Mesenchymal stem cell (in vitro differentiated cells and primary cell): ENCODE measurements around the gene IRF4.

Experiments used
- DNase-seq: peaks from one replicate; pipeline ENCODE4 v3.0.0-alpha.2; 2013
- H2AFZ ChIP-seq: one replicate; pipeline ENCODE4 v1.6.1; 2013; ENCODE audit warnings: low read depth, mild to moderate bottlenecking, control low read depth, inconsistent platforms, low read length, moderate library complexity
- H2AK5ac ChIP-seq: 2 replicates; pipeline ENCODE4 v1.6.1; 2013; ENCODE audit warnings: low read length, moderate library complexity, mild to moderate bottlenecking, inconsistent platforms; ENCODE audit not compliant: severe bottlenecking
- H2BK120ac ChIP-seq: one replicate; pipeline ENCODE4 v1.6.1; 2013; ENCODE audit warnings: low read depth, mild to moderate bottlenecking, inconsistent platforms, low read length, moderate library complexity
- H2BK12ac ChIP-seq, 2 experiments: one replicate each; pipeline ENCODE4 v1.6.1; 2013; ENCODE audit warnings: inconsistent platforms in 2 of 2, low read length in 2 of 2, mild to moderate bottlenecking in 2 of 2, moderate library complexity in 2 of 2, control low read depth in 1 of 2
- H2BK15ac ChIP-seq: one replicate; pipeline ENCODE4 v1.6.1; 2013; ENCODE audit warnings: mild to moderate bottlenecking, low read depth, inconsistent platforms; ENCODE audit not compliant: poor library complexity, severe bottlenecking
- H2BK5ac ChIP-seq: 2 replicates; pipeline ENCODE4 v1.6.1; 2013; ENCODE audit warnings: low read depth, mild to moderate bottlenecking, low read length, control low read depth, inconsistent platforms; ENCODE audit not compliant: poor library complexity, severe bottlenecking
- H3K14ac ChIP-seq, 2 experiments: one replicate each; pipeline ENCODE4 v1.6.1; 2013; ENCODE audit warnings: inconsistent platforms in 2 of 2, low read length in 2 of 2, control low read depth in 1 of 2, mild to moderate bottlenecking in 1 of 2, moderate library complexity in 1 of 2
- H3K18ac ChIP-seq, 2 experiments: one replicate each; pipeline ENCODE4 v1.6.1; 2013; ENCODE audit warnings: inconsistent platforms in 2 of 2, low read length in 2 of 2, control low read depth in 1 of 2, low read depth in 1 of 2, mild to moderate bottlenecking in 1 of 2
- H3K23ac ChIP-seq, 2 experiments: one replicate each; pipeline ENCODE4 v1.6.1; 2013; ENCODE audit warnings: inconsistent platforms in 2 of 2, low read length in 2 of 2, mild to moderate bottlenecking in 2 of 2, moderate library complexity in 2 of 2, control low read depth in 1 of 2
- H3K27ac ChIP-seq: 2 replicates; pipeline ENCODE4 v1.5.1; 2013; ENCODE audit warnings: mild to moderate bottlenecking, moderate library complexity, low read length, control low read depth, inconsistent platforms; ENCODE audit not compliant: poor library complexity, severe bottlenecking
- H3K27me3 ChIP-seq, 2 experiments: 2 replicates each; pipeline versions ENCODE4 v1.6.1 to v1.7.0; 2013; ENCODE audit warnings: low read length in 2 of 2, mild to moderate bottlenecking in 2 of 2, moderate library complexity in 2 of 2, control low read depth in 1 of 2, inconsistent platforms in 1 of 2; ENCODE audit not compliant: control insufficient read depth in 1 of 2, insufficient read depth in 1 of 2
- H3K36me3 ChIP-seq, 2 experiments: 2 replicates each; pipeline versions ENCODE4 v1.6.1 to v1.7.0; 2013; ENCODE audit warnings: low read length in 2 of 2, control low read depth in 1 of 2, inconsistent platforms in 1 of 2, low read depth in 1 of 2, mild to moderate bottlenecking in 1 of 2; ENCODE audit not compliant: insufficient read depth in 2 of 2, control insufficient read depth in 1 of 2
- H3K4ac ChIP-seq, 2 experiments: one replicate each; pipeline ENCODE4 v1.6.1; 2013; ENCODE audit warnings: inconsistent platforms in 2 of 2, low read length in 2 of 2, mild to moderate bottlenecking in 2 of 2, moderate library complexity in 2 of 2, control low read depth in 1 of 2, low read depth in 1 of 2
- H3K4me1 ChIP-seq: 2 replicates; pipeline ENCODE4 v1.6.1; 2013; ENCODE audit warnings: low read depth, low read length, control low read depth; ENCODE audit not compliant: control insufficient read depth, insufficient read depth
- H3K4me2 ChIP-seq: 2 replicates; pipeline ENCODE4 v1.6.1; 2013; ENCODE audit warnings: low read length, mild to moderate bottlenecking, inconsistent platforms; ENCODE audit not compliant: poor library complexity, severe bottlenecking
- H3K4me3 ChIP-seq, 2 experiments: 2 replicates each; pipeline versions ENCODE4 v1.5.1 to v1.7.0; 2013; ENCODE audit warnings: low read length in 2 of 2, mild to moderate bottlenecking in 2 of 2, control low read depth in 1 of 2, low read depth in 1 of 2; ENCODE audit not compliant: insufficient read depth in 1 of 2
- H3K79me1 ChIP-seq: replicated peaks from 2 replicates; pipeline ENCODE4 v1.6.1; 2013; ENCODE audit warnings: mild to moderate bottlenecking, control low read depth, low read length, inconsistent platforms; ENCODE audit not compliant: poor library complexity, severe bottlenecking
- H3K9ac ChIP-seq: 2 replicates; pipeline ENCODE4 v1.7.0; 2013; ENCODE audit warnings: mild to moderate bottlenecking, low read length, moderate library complexity
- H3K9me3 ChIP-seq: 2 replicates; pipeline ENCODE4 v1.7.0; 2013; ENCODE audit warnings: mild to moderate bottlenecking, low read length; ENCODE audit not compliant: control insufficient read depth
- H4K8ac ChIP-seq: one replicate; pipeline ENCODE4 v1.6.1; 2013; ENCODE audit warnings: inconsistent platforms, mild to moderate bottlenecking, low read length, moderate library complexity
- H4K91ac ChIP-seq: one replicate; pipeline ENCODE4 v1.6.1; 2013; ENCODE audit warnings: mild to moderate bottlenecking, low read length, inconsistent platforms
- WGBS: methylation state at CpG from one replicate; pipeline ENCODE4 v1.1.7; 2013; ENCODE audit warnings: mixed read lengths; 5-methylcytosine and 5-hydroxymethylcytosine counted together

IRF4 gene

DNA sequence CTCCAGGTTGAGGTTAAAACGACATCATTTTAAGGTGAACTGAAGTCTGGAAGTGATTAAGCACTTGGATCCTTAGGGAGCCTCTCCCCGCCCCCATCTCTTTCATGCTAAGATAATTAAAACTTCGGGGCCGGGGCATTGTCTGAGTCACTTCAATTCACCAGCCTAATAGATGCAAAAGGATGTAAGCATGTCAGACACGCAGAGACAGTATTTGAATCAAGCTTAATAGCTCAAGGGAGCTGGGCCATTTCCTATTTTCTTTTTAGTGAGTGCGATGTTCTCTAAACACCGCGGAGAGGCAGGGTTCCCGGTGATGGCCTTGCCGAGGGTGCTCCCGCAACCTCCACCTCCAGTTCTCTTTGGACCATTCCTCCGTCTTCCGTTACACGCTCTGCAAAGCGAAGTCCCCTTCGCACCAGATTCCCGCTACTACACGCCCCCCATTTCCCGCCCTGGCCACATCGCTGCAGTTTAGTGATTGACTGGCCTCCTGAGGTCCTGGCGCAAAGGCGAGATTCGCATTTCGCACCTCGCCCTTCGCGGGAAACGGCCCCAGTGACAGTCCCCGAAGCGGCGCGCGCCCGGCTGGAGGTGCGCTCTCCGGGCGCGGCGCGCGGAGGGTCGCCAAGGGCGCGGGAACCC is 516 bp upstream of the IRF4 start:
- Histone ChIP-seq H2BK5ac (no peak overlapping the region), H3K27ac (no peak overlapping the region), H2AK5ac (no peak overlapping the region), H3K9me3 (no peaks in the 10 kb centered on the region), H4K91ac (no peak overlapping the region), H3K4me2 (peak overlapping the region; percentile 66), H3K9ac (peak overlapping the region; percentile 42), H2BK12ac (no peak overlapping the region), H3K23ac (peak overlapping the region in 1 of 2 experiments; percentile 56), H3K4me1 (peaks cover 26% of the 10 kb centered on the region), H3K4ac (no peak overlapping the region), H3K18ac (no peak overlapping the region), H2BK15ac (peak overlapping the region; percentile 36), H4K8ac (no peak overlapping the region), H3K14ac (no peak overlapping the region), H2AFZ (no peak overlapping the region), H2BK120ac (no peak overlapping the region), H3K4me3 (peak overlapping the region; percentile 35 to 77), H3K79me1 (no peaks in the 10 kb centered on the region), H3K27me3 (peaks cover 51 to 86% of the 10 kb centered on the region in 2 experiments), H3K36me3 (peaks cover 0 to 7% of the 10 kb centered on the region in 2 experiments)
- no peak for DNase-seq
- WGBS, result 3% methylated on average over 37 of the region's 44 CpGs

DNA sequence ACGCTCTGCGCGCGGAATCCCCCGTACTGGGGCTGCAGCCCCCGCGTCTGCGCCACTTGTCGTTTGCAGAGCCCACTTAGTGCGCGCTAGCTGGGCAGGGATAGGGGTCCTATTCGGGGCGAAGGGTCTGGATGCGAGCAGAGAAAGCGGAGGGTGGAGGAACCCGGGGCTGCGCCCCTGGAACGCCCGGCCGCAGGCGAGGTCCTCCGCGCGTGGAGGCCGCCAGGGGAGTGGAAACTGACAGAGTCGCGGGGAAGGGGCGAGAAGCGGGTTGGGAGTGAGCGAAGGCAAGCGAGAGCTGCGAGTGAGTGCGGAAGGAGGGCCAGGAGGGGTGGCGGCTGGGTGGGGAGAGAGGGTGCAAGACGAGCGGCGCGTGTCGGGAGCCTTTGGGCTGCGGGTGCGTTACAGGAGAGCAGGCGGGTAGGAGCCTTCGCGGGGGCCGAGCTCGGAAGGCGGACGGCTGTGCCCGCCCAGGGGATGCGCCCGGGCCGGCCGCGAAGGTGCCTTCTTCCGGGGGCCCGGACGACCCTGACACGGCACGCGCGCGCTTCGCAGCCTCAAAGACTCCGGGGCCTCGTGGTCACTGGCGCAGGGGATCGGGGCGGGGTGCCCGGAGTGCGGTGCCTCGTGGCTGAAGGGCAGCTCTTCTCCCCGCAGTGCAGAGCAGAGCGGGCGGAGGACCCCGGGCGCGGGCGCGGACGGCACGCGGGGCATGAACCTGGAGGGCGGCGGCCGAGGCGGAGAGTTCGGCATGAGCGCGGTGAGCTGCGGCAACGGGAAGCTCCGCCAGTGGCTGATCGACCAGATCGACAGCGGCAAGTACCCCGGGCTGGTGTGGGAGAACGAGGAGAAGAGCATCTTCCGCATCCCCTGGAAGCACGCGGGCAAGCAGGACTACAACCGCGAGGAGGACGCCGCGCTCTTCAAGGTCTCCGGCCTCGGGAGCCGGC is 1.2 kb downstream of the IRF4 start:
- Histone ChIP-seq H3K79me1 (no peaks in the 10 kb centered on the region), H3K4me2 (peak overlapping the region; percentile 66), H3K4ac (no peak overlapping the region), H4K91ac (no peak overlapping the region), H3K4me3 (peak overlapping the region; percentile 37 to 73), H2AFZ (no peak overlapping the region), H2BK12ac (no peak overlapping the region), H3K23ac (no peak overlapping the region), H2AK5ac (no peak overlapping the region), H3K14ac (no peak overlapping the region), H3K27ac (no peak overlapping the region), H2BK15ac (no peak overlapping the region), H4K8ac (no peak overlapping the region), H3K36me3 (peaks cover 0 to 19% of the 10 kb centered on the region in 2 experiments), H3K4me1 (peaks cover 26% of the 10 kb centered on the region), H3K27me3 (peaks cover 57 to 78% of the 10 kb centered on the region in 2 experiments), H2BK5ac (no peak overlapping the region), H3K18ac (no peak overlapping the region), H3K9me3 (no peaks in the 10 kb centered on the region), H3K9ac (peak overlapping the region; percentile 72), H2BK120ac (no peak overlapping the region)
- DNase-seq, result no peak
- WGBS, result 4% methylated on average over 99 of the region's 108 CpGs

DNA sequence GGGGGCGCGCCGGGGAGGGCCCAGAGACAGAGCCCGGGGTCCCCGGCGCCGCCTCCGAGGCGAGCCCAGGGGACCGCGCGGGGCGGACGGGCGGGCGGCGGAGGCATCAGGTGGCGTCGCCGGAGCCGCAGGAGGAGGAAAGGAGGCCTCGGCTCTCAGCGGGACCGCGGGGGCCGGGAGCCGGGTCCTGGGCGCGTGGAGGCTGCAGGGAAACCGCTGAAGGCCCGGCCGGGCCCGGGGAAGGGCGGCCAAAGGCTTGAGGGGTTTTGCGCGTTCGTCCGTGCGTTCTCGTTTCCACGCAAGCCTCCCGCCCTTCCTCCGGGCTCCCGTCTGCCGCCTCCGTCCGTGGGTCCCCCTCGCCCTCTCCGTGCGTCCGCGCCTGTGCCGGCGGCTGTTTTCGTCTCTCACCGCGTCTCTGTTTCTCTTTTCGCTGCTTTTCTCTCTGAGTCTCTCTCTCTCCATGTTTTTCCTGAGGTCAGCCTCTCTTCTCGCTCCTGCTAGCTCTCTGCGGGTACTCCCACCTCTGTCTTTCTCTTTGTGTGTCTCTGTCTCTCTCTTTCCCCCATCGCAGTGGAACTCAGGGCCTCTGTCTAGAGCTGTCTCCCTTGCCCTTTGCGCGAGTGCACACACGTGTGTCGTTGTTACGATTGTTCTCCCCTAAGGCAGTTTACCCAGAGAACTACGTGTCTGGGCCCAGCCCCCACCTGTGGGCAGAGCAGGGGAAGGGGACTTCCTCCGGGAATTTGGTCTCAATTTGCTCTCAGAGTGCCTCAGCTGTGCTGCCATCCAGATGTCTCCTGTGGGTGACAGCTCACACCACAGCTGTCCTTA is 2.1 kb downstream of the IRF4 start:
- Histone ChIP-seq H2BK5ac (no peak overlapping the region), H2AK5ac (no peak overlapping the region), H3K27me3 (peaks cover 66 to 80% of the 10 kb centered on the region in 2 experiments), H3K18ac (no peak overlapping the region), H4K8ac (no peak overlapping the region), H3K36me3 (peaks cover 0 to 27% of the 10 kb centered on the region in 2 experiments), H3K23ac (no peak overlapping the region), H3K79me1 (no peaks in the 10 kb centered on the region), H2BK120ac (no peak overlapping the region), H2AFZ (no peak overlapping the region), H4K91ac (no peak overlapping the region), H3K4me3 (peak overlapping the region; percentile 37 to 73), H3K4me2 (peak overlapping the region; percentile 66), H3K14ac (no peak overlapping the region), H3K4me1 (peaks cover 26% of the 10 kb centered on the region), H3K9me3 (no peaks in the 10 kb centered on the region), H3K27ac (no peak overlapping the region), H2BK12ac (no peak overlapping the region), H3K9ac (peak overlapping the region; percentile 33), H2BK15ac (no peak overlapping the region), H3K4ac (no peak overlapping the region)
- no peak for DNase-seq
- 5% methylated on average over 58 of the region's 68 CpGs for WGBS
